ENCODE data around the gene WDR81.
"Not testable (repeated sequence)": the region's sequence is repeated elsewhere in the genome, so short reads cannot be mapped to it uniquely, and the experiment has no call there.

WDR81 gene

GRCh38 chr17:1732241-1732832 is 7.8 kb downstream of the WDR81 start:
- H3K27ac ChIP-seq: no peak overlapping the region

GRCh38 chr17:1732833-1733321 is 8.4 kb downstream of the WDR81 start:
- Histone ChIP-seq H3K4me3 (no peak overlapping the region), H3K9me3 (ENCODE audit: low read depth, low read length) (no peaks in the 10 kb centered on the region), H3K27ac (no peak overlapping the region), H3K36me3 (ENCODE audit: insufficient read depth, low read length) (no peaks in the 10 kb centered on the region), H3K9ac (ENCODE audit: insufficient read length) (no peak overlapping the region)
- DNase-seq (ENCODE audit: low read depth, low spot score): no peak
- TF ChIP-seq POLR2AphosphoS5 (IDR thresholded peaks at IDR 0.05; ENCODE audit: borderline replicate concordance, low read depth, low read length) (no peak), FOXP2 (optimal IDR thresholded peaks at IDR 0.05; ENCODE audit: control extremely low read depth, extremely low read length, insufficient read depth) (no peak), EZH2 (IDR thresholded peaks at IDR 0.05) (no peak)

More at GRCh38 chr17:1732241-1732832, 7.8 kb downstream of the WDR81 start:
- no peak overlapping the region for H3K9ac ChIP-seq (ENCODE audit: insufficient read length)
- H3K4me3 ChIP-seq: no peak overlapping the region
- H3K9me3 ChIP-seq (ENCODE audit: low read depth, low read length): no peaks in the 10 kb centered on the region
- DNase-seq (ENCODE audit: low read depth, low spot score): no peak
- H3K36me3 ChIP-seq (ENCODE audit: insufficient read depth, low read length): no peaks in the 10 kb centered on the region
- TF ChIP-seq POLR2AphosphoS5 (IDR thresholded peaks at IDR 0.05; ENCODE audit: borderline replicate concordance, low read depth, low read length): no peak
- no peak for TF ChIP-seq FOXP2 (optimal IDR thresholded peaks at IDR 0.05; ENCODE audit: control extremely low read depth, extremely low read length, insufficient read depth)
- TF ChIP-seq EZH2 (IDR thresholded peaks at IDR 0.05): no peak

- no peak for TF ChIP-seq POLR2AphosphoS5 (IDR thresholded peaks at IDR 0.05; ENCODE audit: borderline replicate concordance, low read depth, low read length)
- no peak for TF ChIP-seq EZH2 (IDR thresholded peaks at IDR 0.05)
- TF ChIP-seq FOXP2 (optimal IDR thresholded peaks at IDR 0.05; ENCODE audit: control extremely low read depth, extremely low read length, insufficient read depth): no peak
- DNase-seq (ENCODE audit: low read depth, low spot score): no peak
- Histone ChIP-seq H3K36me3 (ENCODE audit: insufficient read depth, low read length) (no peaks in the 10 kb centered on the region), H3K9ac (ENCODE audit: insufficient read length) (no peak overlapping the region), H3K27ac (no peak overlapping the region), H3K4me3 (no peak overlapping the region), H3K9me3 (ENCODE audit: low read depth, low read length) (no peaks in the 10 kb centered on the region)
These were observed 9.3 kb downstream of the WDR81 start for GRCh38 chr17:1733759-1734158.

- no peak overlapping the region for H3K9ac ChIP-seq (ENCODE audit: insufficient read length)
- no peaks in the 10 kb centered on the region for H3K9me3 ChIP-seq (ENCODE audit: low read depth, low read length)
- H3K27ac ChIP-seq: no peak overlapping the region
- TF ChIP-seq FOXP2 (optimal IDR thresholded peaks at IDR 0.05; ENCODE audit: control extremely low read depth, extremely low read length, insufficient read depth): no peak
- TF ChIP-seq EZH2 (IDR thresholded peaks at IDR 0.05): no peak
- no peak for TF ChIP-seq POLR2AphosphoS5 (IDR thresholded peaks at IDR 0.05; ENCODE audit: borderline replicate concordance, low read depth, low read length)
- no peak for DNase-seq (ENCODE audit: low read depth, low spot score)
- H3K4me3 ChIP-seq: no peak overlapping the region
- H3K36me3 ChIP-seq (ENCODE audit: insufficient read depth, low read length): no peaks in the 10 kb centered on the region
These were observed 10.9 kb downstream of the WDR81 start for GRCh38 chr17:1735418-1735817.

DNA sequence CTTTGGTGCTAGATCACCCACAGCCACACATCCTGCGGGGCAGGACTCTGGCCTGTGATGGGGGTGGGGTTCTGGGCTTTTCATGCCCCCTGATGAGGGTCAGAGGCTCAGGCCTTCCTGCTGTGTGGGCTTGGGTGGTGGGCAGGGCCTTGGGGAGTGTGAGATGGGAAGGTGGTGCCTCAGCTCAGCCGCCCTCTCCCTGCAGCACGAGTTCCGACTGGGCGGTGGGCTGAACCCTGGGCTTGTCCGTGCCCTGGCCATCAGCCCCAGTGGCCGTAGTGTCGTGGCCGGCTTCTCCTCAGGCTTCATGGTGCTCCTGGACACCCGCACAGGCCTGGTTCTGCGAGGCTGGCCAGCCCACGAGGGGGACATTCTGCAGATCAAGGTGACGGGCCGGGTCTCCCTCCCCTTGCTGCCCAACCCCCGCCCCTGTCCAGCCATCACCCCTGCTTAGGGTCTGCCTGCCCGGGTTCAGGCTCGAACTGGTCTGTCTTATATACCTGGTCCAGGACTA is 11.4 kb downstream of the WDR81 start:
- Histone ChIP-seq H3K4me3 (no peak overlapping the region), H3K9ac (ENCODE audit: insufficient read length) (no peak overlapping the region), H3K36me3 (ENCODE audit: insufficient read depth, low read length) (no peaks in the 10 kb centered on the region), H3K27ac (no peak overlapping the region; the same call in 1 of the 2 replicates), H3K9me3 (ENCODE audit: low read depth, low read length) (no peaks in the 10 kb centered on the region)
- no peak for TF ChIP-seq POLR2AphosphoS5 (IDR thresholded peaks at IDR 0.05; ENCODE audit: borderline replicate concordance, low read depth, low read length)
- no peak for TF ChIP-seq FOXP2 (optimal IDR thresholded peaks at IDR 0.05; ENCODE audit: control extremely low read depth, extremely low read length, insufficient read depth)
- TF ChIP-seq EZH2 (IDR thresholded peaks at IDR 0.05): no peak
- DNase-seq (ENCODE audit: low read depth, low spot score): no peak

- H3K4me3 ChIP-seq: peak overlapping the region; percentile 60
- H3K36me3 ChIP-seq (ENCODE audit: insufficient read depth, low read length): no peaks in the 10 kb centered on the region
- DNase-seq (ENCODE audit: low read depth, low spot score): no peak
- TF ChIP-seq POLR2AphosphoS5 (IDR thresholded peaks at IDR 0.05; ENCODE audit: borderline replicate concordance, low read depth, low read length) (no peak), FOXP2 (optimal IDR thresholded peaks at IDR 0.05; ENCODE audit: control extremely low read depth, extremely low read length, insufficient read depth) (peak; percentile 28)
- H3K27ac ChIP-seq: peak overlapping the region; percentile 60
- H3K9ac ChIP-seq (ENCODE audit: insufficient read length): peak overlapping the region; percentile 64
- H3K9me3 ChIP-seq (ENCODE audit: low read depth, low read length): no peaks in the 10 kb centered on the region
These were observed 12.1 kb downstream of the WDR81 start for GRCh38 chr17:1736348-1737281.

- H3K27ac ChIP-seq: no peak overlapping the region
- no peak overlapping the region for H3K9ac ChIP-seq (ENCODE audit: insufficient read length)
- DNase-seq (ENCODE audit: low read depth, low spot score): no peak
- TF ChIP-seq POLR2AphosphoS5 (IDR thresholded peaks at IDR 0.05; ENCODE audit: borderline replicate concordance, low read depth, low read length) (no peak), FOXP2 (optimal IDR thresholded peaks at IDR 0.05; ENCODE audit: control extremely low read depth, extremely low read length, insufficient read depth) (no peak), EZH2 (IDR thresholded peaks at IDR 0.05) (no peak)
- no peaks in the 10 kb centered on the region for H3K9me3 ChIP-seq (ENCODE audit: low read depth, low read length)
- H3K4me3 ChIP-seq: no peak overlapping the region
- H3K36me3 ChIP-seq (ENCODE audit: insufficient read depth, low read length): no peaks in the 10 kb centered on the region
These were observed 13.2 kb downstream of the WDR81 start for GRCh38 chr17:1737531-1738291.

DNA sequence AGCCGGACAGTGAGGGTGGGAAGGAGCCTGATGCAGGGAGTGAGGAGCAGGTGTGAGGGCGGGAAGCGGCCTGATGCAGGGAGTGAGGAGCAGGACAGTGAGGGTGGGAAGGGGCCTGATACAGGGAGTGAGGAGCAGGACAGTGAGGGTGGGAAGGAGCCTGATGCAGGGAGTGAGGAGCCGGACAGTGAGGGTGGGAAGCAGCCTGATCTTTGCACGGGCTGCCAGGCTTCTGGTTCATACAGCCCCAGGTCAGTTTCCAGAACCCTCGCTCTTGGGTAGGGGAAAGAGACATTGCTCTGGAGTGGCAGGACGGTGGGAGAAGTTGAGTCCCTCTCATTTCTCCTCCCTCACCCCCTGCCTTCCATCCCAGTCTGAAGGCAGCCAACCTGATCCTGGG is 17.4 kb downstream of the WDR81 start:
- H3K27ac ChIP-seq; H3K9me3 ChIP-seq (ENCODE audit: low read depth, low read length); H3K36me3 ChIP-seq (ENCODE audit: insufficient read depth, low read length); H3K4me3 ChIP-seq; DNase-seq (ENCODE audit: low read depth, low spot score); H3K9ac ChIP-seq (ENCODE audit: insufficient read length): not testable (repeated sequence)

Data from SK-N-MC (cell line).